Measurements from ENCODE around the gene UBN1. TPM values are rescaled to one million over a fixed set of nuclear protein-coding genes. Genes with fewer than 3 reads are reported as not detected.

UBN1 gene
- total RNA-seq, 1 donor from 2014 or later, result 36.1 TPM

- TF ChIP-seq CTCF (IDR thresholded peaks at IDR 0.05), result no peak
- Histone ChIP-seq H3K9me3 (no peaks in the 10 kb centered on the region), H3K4me1 (peaks cover 16% of the 10 kb centered on the region), H3K4me3 (no peak overlapping the region), H3K27ac (no peak overlapping the region), H3K27me3 (ENCODE audit: low read depth) (no peaks in the 10 kb centered on the region), H3K36me3 (peaks cover 87% of the 10 kb centered on the region)
- intact Hi-C loops (cut with DNase I), result no loop called here
- ATAC-seq (no peak), DNase-seq (no peak)
Observed at GRCh38 chr16:4860727-4861342, 13.6 kb downstream of the UBN1 start.

GRCh38 chr16:4862639-4863038 lies 15.4 kb downstream of the UBN1 start:
- Histone ChIP-seq H3K4me1 (peaks cover 16% of the 10 kb centered on the region), H3K27ac (peak overlapping the region; percentile 32), H3K4me3 (no peak overlapping the region), H3K36me3 (peaks cover 69% of the 10 kb centered on the region), H3K9me3 (no peaks in the 10 kb centered on the region), H3K27me3 (ENCODE audit: low read depth) (no peaks in the 10 kb centered on the region)
- DNase-seq (no peak), ATAC-seq (peak; percentile 68 to 79)
- intact Hi-C loops (cut with DNase I), result no loop called here
- no peak for TF ChIP-seq CTCF (IDR thresholded peaks at IDR 0.05)

- H3K36me3 ChIP-seq, result peaks cover 57% of the 10 kb centered on the region
- peaks cover 16% of the 10 kb centered on the region for H3K4me1 ChIP-seq
Observed at GRCh38 chr16:4864728-4865127, 17.4 kb downstream of the UBN1 start.

GRCh38 chr16:4865231-4865860 lies 18.1 kb downstream of the UBN1 start:
- Histone ChIP-seq H3K27ac (no peak overlapping the region), H3K36me3 (peaks cover 57% of the 10 kb centered on the region), H3K4me1 (peaks cover 16% of the 10 kb centered on the region), H3K9me3 (no peaks in the 10 kb centered on the region), H3K27me3 (ENCODE audit: low read depth) (no peaks in the 10 kb centered on the region), H3K4me3 (no peak overlapping the region)
- TF ChIP-seq CTCF (IDR thresholded peaks at IDR 0.05), result no peak
- DNase-seq, result no peak
- no peak for ATAC-seq
- intact Hi-C loops (cut with DNase I), result no loop called here

More at GRCh38 chr16:4864728-4865127, 17.4 kb downstream of the UBN1 start:
- no peak for DNase-seq
- no peaks in the 10 kb centered on the region for H3K27me3 ChIP-seq (ENCODE audit: low read depth)
- intact Hi-C loops (cut with DNase I), result no loop called here
- no peak overlapping the region for H3K27ac ChIP-seq
- no peak for TF ChIP-seq CTCF (IDR thresholded peaks at IDR 0.05)
- no peak overlapping the region for H3K4me3 ChIP-seq
- ATAC-seq, result no peak
- no peaks in the 10 kb centered on the region for H3K9me3 ChIP-seq

GRCh38 chr16:4866586-4866985 lies 19.3 kb downstream of the UBN1 start:
- Histone ChIP-seq H3K9me3 (no peaks in the 10 kb centered on the region), H3K4me1 (peaks cover 16% of the 10 kb centered on the region), H3K4me3 (no peak overlapping the region), H3K36me3 (peaks cover 57% of the 10 kb centered on the region), H3K27ac (no peak overlapping the region), H3K27me3 (ENCODE audit: low read depth) (no peaks in the 10 kb centered on the region)
- TF ChIP-seq CTCF (IDR thresholded peaks at IDR 0.05), result no peak
- no peak for DNase-seq
- intact Hi-C loops (cut with DNase I), result no loop called here
- ATAC-seq, result no peak

All from lower lobe of right lung (tissue), 2 donors.